Right cardiac atrium (tissue), 5 donors: ENCODE measurements around the gene SEL1L. TPM values are rescaled to one million over a fixed set of nuclear protein-coding genes. Genes with fewer than 3 reads are reported as not detected.

Experiments used
- ATAC-seq, 2 donors: fragments of 200-7000 bp; cut with Tn5 transposase; one replicate each; pipeline versions ENCODE4 v1.8.0 to v1.9.1; 2020; ENCODE audit warnings: moderate library complexity in 2 of 2, mild to moderate bottlenecking in 1 of 2
- DNase-seq, 3 donors: peaks; one replicate each; pipeline ENCODE4 v3.0.0-alpha.2; 2020
- H3K27ac ChIP-seq: one replicate; pipeline ENCODE4 v1.5.1; 2013; ENCODE audit warnings: mild to moderate bottlenecking, low read length, control low read depth, moderate library complexity
- H3K27me3 ChIP-seq: one replicate; pipeline ENCODE4 v1.6.1; 2013; ENCODE audit not compliant: control insufficient read depth, insufficient read depth
- H3K4me1 ChIP-seq: one replicate; pipeline ENCODE4 v1.6.1; 2013; ENCODE audit warnings: low read length; ENCODE audit not compliant: control insufficient read depth, insufficient read depth
- H3K4me3 ChIP-seq: one replicate; pipeline ENCODE4 v1.5.1; 2013; ENCODE audit warnings: low read length, control low read depth
- H3K9me3 ChIP-seq: one replicate; pipeline ENCODE4 v1.6.1; 2013; ENCODE audit warnings: low read length; ENCODE audit not compliant: control insufficient read depth
- WGBS: extraction: QIAGEN DNeasy Blood & Tissue Kit; methylation state at CpG from one replicate; pipeline ENCODE4 v1.1.7; 2013; 5-methylcytosine and 5-hydroxymethylcytosine counted together
- intact Hi-C, 4 donors: fragments of 100-400 bp; cut with DNase I; formaldehyde crosslinking; loops; one replicate each; pipeline versions ENCODE4 v1.11.0 to v1.14.0; 2022 to 2023
- polyA plus RNA-seq: library from polyadenylated mRNA; stranded (reverse); fragments of 200-250 nt; gene quantifications from one replicate; pipeline ENCODE4 v1.2.3, GENCODE V29; 2013
- total RNA-seq, 4 donors: library from RNA; stranded (reverse); fragmentation: NEBNext Ultra II Directional; extraction: Animal tissue kit (Norgen Biotek cat#: 25700); gene quantifications; one replicate each; pipeline ENCODE4 v1.2.1, GENCODE V29; 2021
- donor health status: healthy with polysubstance abuse.
- donor health status: DM: no; HTN: yes; CAD: no.
- donor health status: DM: no; HTN: no; CAD: no.
- donor health status: DM: no; HTN: yes; CAD: no; lungs with severe emphysema.
- donor health status: DM: yes; HTN: yes; CAD: no.

SEL1L gene
- total and polyA plus RNA-seq, 5 donors = 13.9 to 77.7 (median 61.7) TPM

DNA sequence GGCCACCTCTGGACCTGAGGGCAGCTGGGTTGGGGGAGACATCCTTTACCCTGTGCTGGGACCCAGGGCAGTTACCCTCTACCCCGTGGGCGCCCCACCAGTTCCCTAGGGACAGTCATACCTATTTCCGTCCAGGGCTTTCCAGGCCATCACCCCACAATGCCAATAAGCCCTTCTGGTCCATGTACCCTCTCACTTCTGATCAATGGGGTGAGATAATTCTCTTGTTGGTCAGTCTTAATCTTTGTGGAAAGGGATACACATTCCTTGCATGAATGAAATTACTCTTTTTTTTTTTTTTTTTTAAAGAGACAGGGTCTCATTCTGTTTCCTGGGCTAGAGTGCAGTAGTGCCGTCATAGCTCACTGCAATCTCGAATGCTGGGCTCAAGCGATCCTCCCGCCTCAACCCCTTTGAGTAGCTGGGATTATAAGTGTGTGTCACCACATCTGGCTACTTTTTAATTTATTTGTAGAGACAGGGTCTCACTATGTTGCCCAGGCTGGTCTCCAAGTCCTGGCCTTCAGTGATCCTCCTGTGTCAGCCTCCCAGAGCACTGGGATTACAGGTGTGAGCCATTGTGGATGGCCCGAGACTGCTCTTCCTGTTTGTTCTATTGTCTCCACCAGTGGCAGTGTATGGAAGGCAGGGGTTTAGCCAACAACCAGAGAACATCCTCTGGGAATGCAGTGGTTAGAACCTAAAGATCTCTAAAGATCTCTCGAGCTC is 87.2 kb downstream of the SEL1L start:
- intact Hi-C loops = loop anchor here in 1 of 4 donors (5.0 kb wide), 1 partner anchor 169 kb away; no protein-coding TSS in a partner anchor
- DNase-seq (no peak), ATAC-seq (no peak)
- no peak overlapping the region for H3K27ac ChIP-seq
- H3K9me3 ChIP-seq = no peaks in the 10 kb centered on the region
- peaks cover 6% of the 10 kb centered on the region for H3K27me3 ChIP-seq
- H3K4me1 ChIP-seq = peaks cover 4% of the 10 kb centered on the region
- 74% methylated on average over 9 of the region's 9 CpGs for WGBS
- no peak overlapping the region for H3K4me3 ChIP-seq

DNA sequence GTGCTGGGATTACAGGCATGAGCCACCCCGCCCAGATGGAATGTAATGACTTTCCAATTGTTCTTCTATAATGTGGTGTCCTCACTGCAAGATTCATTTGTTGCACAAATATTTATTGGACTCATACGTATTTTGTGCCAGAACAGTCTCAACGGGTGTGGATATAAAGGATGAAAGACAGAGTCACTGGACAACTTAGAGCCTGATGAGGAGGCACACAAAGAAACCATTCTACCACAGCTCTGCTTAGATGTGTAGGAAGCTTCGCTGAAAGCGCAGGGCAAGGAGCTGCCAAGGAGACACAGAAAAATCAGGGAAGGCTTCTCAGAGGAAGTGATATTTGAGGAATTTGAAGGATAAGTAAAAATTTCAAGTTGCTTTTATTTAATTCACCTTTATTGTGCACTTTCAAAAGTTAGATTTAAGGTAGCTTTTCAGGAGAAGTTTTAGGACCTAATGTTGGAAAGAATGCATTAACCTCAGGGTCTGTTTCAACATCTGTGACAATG is 92.0 kb downstream of the SEL1L start:
- no peak for ATAC-seq
- Histone ChIP-seq H3K4me3 (no peak overlapping the region), H3K4me1 (no peaks in the 10 kb centered on the region), H3K27me3 (peaks cover 6% of the 10 kb centered on the region), H3K9me3 (no peaks in the 10 kb centered on the region), H3K27ac (no peak overlapping the region)
- no peak for DNase-seq
- intact Hi-C loops = no loop called here
- WGBS = 77% methylated on average over 5 of the region's 5 CpGs

- H3K9me3 ChIP-seq = no peaks in the 10 kb centered on the region
- no peak overlapping the region for H3K27ac ChIP-seq
- ATAC-seq = no peak
- no peak for DNase-seq
- WGBS = 80% methylated on average over 3 of the region's 3 CpGs
- intact Hi-C loops = no loop called here
- H3K4me1 ChIP-seq = no peaks in the 10 kb centered on the region
- no peak overlapping the region for H3K4me3 ChIP-seq
- H3K27me3 ChIP-seq = peaks cover 6% of the 10 kb centered on the region
Observed at GRCh38 chr14:81440041-81440440, 93.6 kb downstream of the SEL1L start.

GRCh38 chr14:81437244-81437643 is 96.4 kb downstream of the SEL1L start:
- no peak overlapping the region for H3K4me3 ChIP-seq
- intact Hi-C loops = no loop called here
- ATAC-seq (no peak), DNase-seq (no peak)
- H3K4me1 ChIP-seq = no peaks in the 10 kb centered on the region
- no peaks in the 10 kb centered on the region for H3K9me3 ChIP-seq
- H3K27me3 ChIP-seq = no peaks in the 10 kb centered on the region
- H3K27ac ChIP-seq = no peak overlapping the region
- WGBS = 60% methylated on average over 4 of the region's 4 CpGs

DNA sequence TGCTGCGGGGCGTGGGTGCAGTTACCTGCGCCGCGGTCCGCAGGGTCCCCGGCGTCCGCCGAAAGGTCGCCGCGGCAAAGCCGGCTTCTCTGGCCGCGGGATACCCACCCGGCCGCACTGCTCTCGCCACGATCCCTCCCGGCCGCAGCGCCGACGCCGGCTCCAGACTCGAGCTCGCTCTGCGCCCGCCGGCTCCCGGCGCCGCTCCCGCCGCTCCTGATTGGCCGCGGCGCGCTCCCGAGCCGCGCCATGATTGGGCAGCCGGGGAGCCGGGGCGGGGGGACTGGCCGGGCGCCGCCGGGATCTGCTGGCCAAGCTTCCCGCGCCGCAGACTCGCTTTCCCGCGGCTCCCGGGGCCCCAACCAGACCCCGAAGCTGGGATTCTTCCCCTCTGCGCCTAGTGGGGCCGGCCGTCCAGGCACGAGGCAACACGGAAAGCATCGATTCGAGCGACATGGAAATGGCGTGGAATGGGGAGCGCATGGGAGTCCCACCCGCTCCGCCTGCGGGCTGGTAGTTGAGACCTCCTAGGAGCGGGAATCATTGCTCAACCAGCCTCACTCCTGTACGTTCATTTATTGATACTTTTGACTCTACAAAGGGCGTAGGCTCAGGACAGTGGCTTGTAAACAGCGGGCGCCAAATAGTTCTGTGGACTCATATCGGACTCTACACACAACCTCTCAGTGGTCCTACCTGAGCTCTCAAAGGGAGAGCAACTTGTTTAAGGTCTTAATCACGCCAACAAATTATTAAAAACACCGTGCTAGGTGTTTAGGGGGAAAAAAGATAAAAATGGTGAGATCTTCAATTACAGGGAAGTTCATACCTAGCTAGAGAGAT is 97.1 kb downstream of the SEL1L start:
- DNase-seq (peak; percentile 83 to 93 (median 92)), ATAC-seq (peak; percentile 97 to 98)
- no peaks in the 10 kb centered on the region for H3K9me3 ChIP-seq
- peak overlapping the region; percentile 53 for H3K4me3 ChIP-seq
- no peaks in the 10 kb centered on the region for H3K27me3 ChIP-seq
- no peaks in the 10 kb centered on the region for H3K4me1 ChIP-seq
- H3K27ac ChIP-seq = no peak overlapping the region
- intact Hi-C loops = no loop called here
- WGBS = 3% methylated on average over 77 of the region's 79 CpGs

DNA sequence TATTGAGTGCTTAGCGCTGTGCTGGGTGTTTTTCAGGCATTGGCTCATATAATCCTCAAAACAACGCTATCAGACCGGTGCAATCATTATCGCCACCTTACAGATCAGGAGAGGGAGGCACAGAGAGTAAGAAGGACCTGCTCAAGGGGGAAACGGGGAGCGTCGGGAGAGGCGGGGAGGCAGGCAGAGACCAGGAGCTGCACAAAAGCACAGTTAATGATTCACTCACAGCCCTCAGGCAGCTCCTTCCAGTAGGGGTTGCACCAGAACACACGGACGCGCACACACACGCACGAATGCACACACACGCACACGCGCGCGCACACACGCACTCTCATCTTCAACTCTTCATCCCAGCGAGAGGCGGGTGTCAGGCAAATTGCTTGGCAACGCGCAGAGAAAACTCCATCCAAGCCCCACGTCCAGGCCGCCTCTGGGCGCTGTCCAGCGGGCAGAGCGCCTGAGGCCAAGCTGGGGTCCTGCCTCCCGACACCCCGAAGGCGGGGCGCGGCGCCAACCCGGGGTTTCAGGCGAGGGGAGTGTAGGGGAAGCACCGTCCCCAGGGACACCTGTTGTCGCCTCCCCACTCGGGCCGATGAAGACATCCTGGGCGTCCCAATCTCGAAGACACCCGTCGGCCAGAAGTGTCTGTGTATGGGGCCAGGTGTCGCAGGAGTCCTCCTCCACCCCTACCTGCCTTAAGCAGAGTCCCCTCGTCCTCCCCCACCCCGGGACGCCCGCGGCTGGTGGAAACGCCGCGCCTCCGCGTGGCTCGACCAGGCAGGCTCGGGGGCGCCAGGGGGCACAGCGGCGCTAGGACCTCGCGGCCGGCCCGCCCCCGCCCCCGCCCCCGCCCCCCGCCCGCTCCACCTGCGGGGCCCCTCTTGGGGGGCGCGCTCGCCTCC is 98.0 kb downstream of the SEL1L start:
- intact Hi-C loops = no loop called here
- under 1% methylated on average over 73 of the region's 73 CpGs for WGBS
- no peaks in the 10 kb centered on the region for H3K27me3 ChIP-seq
- DNase-seq (peak; percentile 63 to 88 (median 87)), ATAC-seq (peak; percentile 54 to 69)
- H3K4me1 ChIP-seq = no peaks in the 10 kb centered on the region
- no peaks in the 10 kb centered on the region for H3K9me3 ChIP-seq
- peak overlapping the region; percentile 53 for H3K4me3 ChIP-seq
- no peak overlapping the region for H3K27ac ChIP-seq

GRCh38 chr14:81435048-81435390 is 98.6 kb downstream of the SEL1L start:
- Histone ChIP-seq H3K4me1 (no peaks in the 10 kb centered on the region), H3K4me3 (peak overlapping the region; percentile 53), H3K27me3 (no peaks in the 10 kb centered on the region), H3K9me3 (no peaks in the 10 kb centered on the region), H3K27ac (no peak overlapping the region)
- 11% methylated on average over 6 of the region's 6 CpGs for WGBS
- no peak for DNase-seq
- no peak for ATAC-seq
- intact Hi-C loops = no loop called here

- DNase-seq (no peak), ATAC-seq (no peak)
- H3K27ac ChIP-seq = no peak overlapping the region
Observed at GRCh38 chr14:81434230-81434629, 99.4 kb downstream of the SEL1L start.

DNA sequence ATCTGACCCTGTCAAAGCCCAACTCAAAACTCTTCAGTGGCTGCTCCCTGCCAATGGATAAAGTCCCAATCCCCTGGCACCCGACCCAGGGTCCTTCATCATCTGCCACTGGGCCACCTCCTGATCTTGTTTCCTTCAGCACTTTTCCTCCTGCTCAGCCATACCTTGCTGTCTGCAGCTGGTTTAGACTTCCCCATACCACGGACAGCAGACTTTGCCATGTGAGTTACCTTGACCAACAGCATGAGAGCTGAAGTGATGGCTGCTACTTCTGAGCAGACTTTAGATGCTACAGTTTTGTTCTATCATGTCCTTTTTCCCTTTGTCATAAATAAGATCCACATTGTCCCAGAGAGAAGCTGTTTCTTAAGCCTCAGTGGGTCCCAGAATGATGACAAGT is 100.3 kb downstream of the SEL1L start:
- H3K27ac ChIP-seq = no peak overlapping the region
- WGBS = 63% methylated on average over 2 of the region's 2 CpGs
- ATAC-seq = no peak
- no peak overlapping the region for H3K4me3 ChIP-seq
- no peaks in the 10 kb centered on the region for H3K27me3 ChIP-seq
- intact Hi-C loops = no loop called here
- H3K9me3 ChIP-seq = no peaks in the 10 kb centered on the region
- no peaks in the 10 kb centered on the region for H3K4me1 ChIP-seq
- DNase-seq = no peak

More at GRCh38 chr14:81434230-81434629, 99.4 kb downstream of the SEL1L start:
- H3K27me3 ChIP-seq = no peaks in the 10 kb centered on the region
- H3K4me1 ChIP-seq = no peaks in the 10 kb centered on the region
- WGBS = 37% methylated on average over 4 of the region's 4 CpGs
- H3K4me3 ChIP-seq = no peak overlapping the region
- H3K9me3 ChIP-seq = no peaks in the 10 kb centered on the region
- intact Hi-C loops = no loop called here

- no peaks in the 10 kb centered on the region for H3K4me1 ChIP-seq
- no peak for ATAC-seq
- no peak for DNase-seq
- intact Hi-C loops = no loop called here
- H3K4me3 ChIP-seq = no peak overlapping the region
- H3K27ac ChIP-seq = no peak overlapping the region
- 64% methylated on average over 3 of the region's 3 CpGs for WGBS
- no peaks in the 10 kb centered on the region for H3K9me3 ChIP-seq
- no peaks in the 10 kb centered on the region for H3K27me3 ChIP-seq
Observed at GRCh38 chr14:81432219-81432661, 101.4 kb downstream of the SEL1L start.
